Activated CD8-positive, alpha-beta T cell treated with anti-CD3 and anti-CD28 coated beads for 36 hours (primary cell): Measurements from ENCODE around the gene FANCC. TPM values are rescaled to one million over a fixed set of nuclear protein-coding genes. Genes with fewer than 3 reads are reported as not detected.
"Not testable (repeated sequence)": the region's sequence is repeated elsewhere in the genome, so short reads cannot be mapped to it uniquely, and the experiment has no call there.

Source experiments
- ATAC-seq: fragments of 200-7000 bp; cut with Tn5 transposase; one replicate; pipeline ENCODE4 v1.10.0; 2021; ENCODE audit warnings: mild to moderate bottlenecking, moderate library complexity
- CTCF ChIA-PET: fragments of 350-600 bp; sonication (Branson Sonifier 250); formaldehyde crosslinking; loops from one replicate; lab custom pipeline; 2021; ENCODE audit warnings: antibody characterized with exemption; lab: Charles Lee
- POLR2A ChIA-PET: fragments of 350-600 bp; sonication (Branson Sonifier 250); formaldehyde crosslinking; loops from one replicate; lab custom pipeline; 2021; ENCODE audit warnings: antibody characterized with exemption; lab: Charles Lee
- DNase-seq: peaks from one replicate; pipeline ENCODE4 v3.0.0-alpha.2; 2020
- H3K27ac Mint-ChIP-seq: one replicate; pipeline ENCODE4 v1.8.0; 2021; ENCODE audit warnings: mild to moderate bottlenecking, mixed read lengths
- H3K27me3 Mint-ChIP-seq: one replicate; pipeline ENCODE4 v1.8.0; 2021; ENCODE audit warnings: mixed read lengths
- H3K36me3 Mint-ChIP-seq: one replicate; pipeline ENCODE4 v1.8.0; 2021; ENCODE audit warnings: low read depth, mixed read lengths
- H3K4me1 Mint-ChIP-seq: one replicate; pipeline ENCODE4 v1.8.0; 2021; ENCODE audit warnings: low read depth, mixed read lengths
- H3K4me3 Mint-ChIP-seq: one replicate; pipeline ENCODE4 v1.8.0; 2021; ENCODE audit warnings: mild to moderate bottlenecking, moderate library complexity, mixed read lengths
- H3K9me3 Mint-ChIP-seq: one replicate; pipeline ENCODE4 v1.8.0; 2021; ENCODE audit warnings: mixed read lengths
- CTCF ChIP-seq: fragments of 200-600 bp; IDR thresholded peaks from one replicate; pipeline ENCODE4 v1.8.0; 2022; ENCODE audit warnings: antibody characterized with exemption, mild to moderate bottlenecking
- intact Hi-C: fragments of 100-400 bp; cut with micrococcal nuclease; formaldehyde crosslinking; loops from one replicate; pipeline ENCODE4 v1.10.0; 2022
- total RNA-seq, 2 experiments: library from RNA; stranded (reverse); gene quantifications; one replicate each; pipeline ENCODE4 v1.2.3, GENCODE V29; 2021

FANCC gene
- total RNA-seq, 2 experiments from 2014 or later: 11.5 to 12.4 TPM

DNA sequence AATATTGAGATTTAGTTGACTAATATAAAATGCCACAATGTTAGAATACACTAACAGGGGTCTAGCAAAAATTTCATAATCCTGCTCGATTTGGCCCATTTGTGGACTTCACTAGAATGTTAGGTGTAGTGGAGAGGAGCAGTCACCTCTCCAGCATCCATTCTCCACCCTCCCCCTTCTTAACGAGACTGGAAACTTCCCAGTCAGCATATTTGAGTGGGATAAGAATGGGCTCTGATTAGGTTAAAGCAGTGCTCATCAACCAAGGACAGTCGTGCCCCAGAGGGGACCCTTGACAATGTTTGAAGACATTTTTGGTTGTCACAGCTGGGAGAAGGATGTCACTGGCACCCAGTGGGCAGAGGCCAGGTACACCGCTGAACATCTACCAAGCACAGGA lies 46.7 kb downstream of the FANCC start:
- Mint-ChIP-seq H3K4me1 (peaks cover 17% of the 10 kb centered on the region), H3K4me3 (no peak overlapping the region), H3K36me3 (peaks cover 1% of the 10 kb centered on the region), H3K9me3 (no peaks in the 10 kb centered on the region), H3K27ac (no peak overlapping the region), H3K27me3 (no peaks in the 10 kb centered on the region)
- POLR2A ChIA-PET: no interaction called here
- intact Hi-C loops: no loop called here
- DNase-seq: no peak
- CTCF ChIA-PET: no interaction called here
- no peak for TF ChIP-seq CTCF
- ATAC-seq: no peak

GRCh38 chr9:95269803-95270773 lies 47.4 kb downstream of the FANCC start:
- H3K4me3 Mint-ChIP-seq, ATAC-seq, H3K9me3 Mint-ChIP-seq, H3K36me3 Mint-ChIP-seq, intact Hi-C loops, DNase-seq, POLR2A ChIA-PET, H3K27me3 Mint-ChIP-seq, H3K27ac Mint-ChIP-seq: not testable (repeated sequence)
- peaks cover 19% of the 10 kb centered on the region for H3K4me1 Mint-ChIP-seq
- CTCF ChIA-PET: interaction anchor here (0.9 kb wide), 1 partner anchor 8 kb away, joined by 3 read pairs; no protein-coding TSS in a partner anchor

DNA sequence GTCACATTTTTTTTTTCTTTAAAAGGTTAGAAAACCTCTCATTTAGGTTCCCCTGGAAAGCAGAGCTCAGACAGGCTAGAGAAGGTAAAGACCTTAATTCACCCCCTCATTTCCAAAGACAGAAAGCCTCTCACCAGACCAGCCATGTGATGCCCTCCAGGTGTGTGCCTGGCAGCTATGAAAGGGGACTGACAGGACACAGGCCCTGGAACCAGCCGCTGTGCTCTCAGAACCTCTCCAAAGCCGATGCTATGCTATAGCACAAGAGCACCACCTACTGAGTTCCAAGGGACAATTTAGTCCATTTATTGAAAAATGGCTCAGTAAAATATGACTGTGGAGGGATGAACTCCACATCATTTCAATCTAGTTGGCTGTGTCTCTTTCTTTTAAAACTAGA lies 48.8 kb downstream of the FANCC start:
- intact Hi-C loops: no loop called here
- no peaks in the 10 kb centered on the region for H3K9me3 Mint-ChIP-seq
- H3K4me1 Mint-ChIP-seq: peaks cover 23% of the 10 kb centered on the region
- no peak overlapping the region for H3K4me3 Mint-ChIP-seq
- ATAC-seq (no peak), DNase-seq (peak; percentile 10)
- ChIA-PET POLR2A (interaction anchor here (0.9 kb wide), 1 partner anchor 26 kb away, joined by 3 read pairs; no protein-coding TSS in a partner anchor), CTCF (interaction anchor here (0.7 to 0.9 kb wide), 2 partner anchors 9 to 617 kb away, joined by 3 to 4 read pairs; no protein-coding TSS in a partner anchor)
- no peak for TF ChIP-seq CTCF
- H3K27me3 Mint-ChIP-seq: no peaks in the 10 kb centered on the region
- H3K27ac Mint-ChIP-seq: no peak overlapping the region
- H3K36me3 Mint-ChIP-seq: no peaks in the 10 kb centered on the region

- no peak for TF ChIP-seq CTCF
- DNase-seq: no peak
Measured at GRCh38 chr9:95266649-95267048, 50.9 kb downstream of the FANCC start.

GRCh38 chr9:95265960-95266359 lies 51.5 kb downstream of the FANCC start:
- ChIA-PET CTCF (interaction anchor here (1.0 to 2.4 kb wide), 2 partner anchors 70 to 967 kb away, joined by 3 to 7 read pairs; no protein-coding TSS in a partner anchor), POLR2A (interaction anchor here (1.2 kb wide), 1 partner anchor 10 kb away, joined by 3 read pairs; no protein-coding TSS in a partner anchor)
- no peak overlapping the region for H3K4me3 Mint-ChIP-seq
- no peak for ATAC-seq
- TF ChIP-seq CTCF: no peak
- no peaks in the 10 kb centered on the region for H3K9me3 Mint-ChIP-seq
- intact Hi-C loops: no loop called here
- H3K27me3 Mint-ChIP-seq: no peaks in the 10 kb centered on the region
- peaks cover 20% of the 10 kb centered on the region for H3K4me1 Mint-ChIP-seq
- H3K36me3 Mint-ChIP-seq: no peaks in the 10 kb centered on the region
- H3K27ac Mint-ChIP-seq: no peak overlapping the region
- DNase-seq: no peak

More at GRCh38 chr9:95266649-95267048, 50.9 kb downstream of the FANCC start:
- CTCF ChIA-PET: interaction anchor here (1.0 to 2.4 kb wide), 2 partner anchors 70 to 967 kb away, joined by 3 to 7 read pairs; no protein-coding TSS in a partner anchor
- Mint-ChIP-seq H3K9me3 (no peaks in the 10 kb centered on the region), H3K4me1 (peaks cover 20% of the 10 kb centered on the region), H3K4me3 (no peak overlapping the region), H3K36me3 (no peaks in the 10 kb centered on the region), H3K27me3 (no peaks in the 10 kb centered on the region), H3K27ac (peak overlapping the region; percentile 75)
- intact Hi-C loops: no loop called here
- peak; percentile 71 for ATAC-seq
- POLR2A ChIA-PET: no interaction called here
